ENCODE results near the gene BNIP5.

DNA sequence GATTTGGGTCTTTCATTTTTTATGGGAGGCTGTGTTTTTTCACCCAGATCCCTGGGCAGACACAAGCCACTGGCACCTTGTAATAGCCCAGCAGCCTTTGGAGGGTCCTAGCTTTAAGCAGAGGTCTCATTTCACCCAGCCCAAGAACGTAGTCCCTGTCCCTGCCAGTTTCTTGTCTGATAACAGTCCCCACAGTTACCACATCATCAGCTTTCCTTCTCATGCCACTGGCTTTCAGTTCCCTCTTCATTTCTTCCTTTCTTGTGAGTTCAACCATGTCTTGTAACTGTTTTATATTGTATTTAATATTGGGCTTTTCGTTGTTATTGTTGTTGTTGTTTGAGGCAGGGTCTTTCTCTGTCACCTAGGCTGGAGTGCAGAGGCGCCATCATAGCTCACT is 56.2 kb downstream of the BNIP5 start:
- TF ChIP-seq, protein P1, sequence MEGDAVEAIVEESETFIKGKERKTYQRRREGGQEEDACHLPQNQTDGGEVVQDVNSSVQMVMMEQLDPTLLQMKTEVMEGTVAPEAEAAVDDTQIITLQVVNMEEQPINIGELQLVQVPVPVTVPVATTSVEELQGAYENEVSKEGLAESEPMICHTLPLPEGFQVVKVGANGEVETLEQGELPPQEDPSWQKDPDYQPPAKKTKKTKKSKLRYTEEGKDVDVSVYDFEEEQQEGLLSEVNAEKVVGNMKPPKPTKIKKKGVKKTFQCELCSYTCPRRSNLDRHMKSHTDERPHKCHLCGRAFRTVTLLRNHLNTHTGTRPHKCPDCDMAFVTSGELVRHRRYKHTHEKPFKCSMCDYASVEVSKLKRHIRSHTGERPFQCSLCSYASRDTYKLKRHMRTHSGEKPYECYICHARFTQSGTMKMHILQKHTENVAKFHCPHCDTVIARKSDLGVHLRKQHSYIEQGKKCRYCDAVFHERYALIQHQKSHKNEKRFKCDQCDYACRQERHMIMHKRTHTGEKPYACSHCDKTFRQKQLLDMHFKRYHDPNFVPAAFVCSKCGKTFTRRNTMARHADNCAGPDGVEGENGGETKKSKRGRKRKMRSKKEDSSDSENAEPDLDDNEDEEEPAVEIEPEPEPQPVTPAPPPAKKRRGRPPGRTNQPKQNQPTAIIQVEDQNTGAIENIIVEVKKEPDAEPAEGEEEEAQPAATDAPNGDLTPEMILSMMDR (conservative IDR thresholded peaks at IDR 0.05) = no peak
- TF ChIP-seq EZH2 (IDR thresholded peaks at IDR 0.05; ENCODE audit: low read depth) = no peak

Data from PC-9 (cell line).